Hair follicle dermal papilla cell (primary cell): ENCODE measurements around the gene WNT3A. TPM values are rescaled to one million over a fixed set of nuclear protein-coding genes. Genes with fewer than 3 reads are reported as not detected.

Experiments used
- small RNA-seq: library from RNA; depleted of rRNA; stranded (forward); fragments of <200 nt; gene quantifications from one replicate; pipeline ENCODE3, GENCODE V24; 2012
- total RNA-seq: library from RNA; depleted of rRNA; stranded (reverse); fragments of >200 nt; gene quantifications from 2 replicates; pipeline ENCODE4 v1.2.3, GENCODE V29; 2012

The WNT3A gene
- total RNA-seq = not detected in 2 replicates

GRCh38 chr1:228006786-228007048 is at the start of gene WNT3A:
Gene WNT3A, plus strand, starts transcription at chr1:228006998. Its CDS starts 131 bp downstream, at chr1:228007129.

GRCh38 chr1:228082214-228082917 is 75.6 kb downstream of the WNT3A start, which contains the start of gene ARF1:
Gene ARF1, plus strand, starts transcription at chr1:228082708. Its CDS starts 14,407 bp downstream, at chr1:228097115.

GRCh38 chr1:228102791-228103620 is 96.2 kb downstream of the WNT3A start, which contains the start of gene C1orf35:
Gene C1orf35, minus strand, starts transcription at chr1:228103325. Its CDS starts 98 bp downstream, at chr1:228103227.

GRCh38 chr1:228109073-228109961 is 102.5 kb downstream of the WNT3A start, which contains the start of gene MRPL55:
Gene MRPL55, minus strand, starts transcription at chr1:228109299. Its CDS starts 1,039 bp downstream, at chr1:228108260.

Small RNAs within 50 kb of the gene (small RNA-seq; reads per million reads assigned to genes)
- gene SEPT14P17 = not detected

Other genes starting within 250 kb of the WNT3A start
- gene PRSS38, start 191.3 kb upstream of the WNT3A start, total RNA-seq = not detected in 2 replicates
- gene WNT9A, start 59.1 kb upstream of the WNT3A start, total RNA-seq = 4.7 and 4.9 TPM in 2 replicates
- 382 and 385 TPM in 2 replicates for gene ARF1, start 75.7 kb downstream of the WNT3A start, total RNA-seq
- gene C1orf35, start 96.3 kb downstream of the WNT3A start, total RNA-seq = 2.8 and 3.5 TPM in 2 replicates
- gene MRPL55, start 102.3 kb downstream of the WNT3A start, total RNA-seq = 22.0 and 39.6 TPM in 2 replicates
- gene GUK1, start 133.3 kb downstream of the WNT3A start, total RNA-seq = 197 and 281 TPM in 2 replicates
- 2.1 TPM in 2 replicates for gene GJC2, start 142.9 kb downstream of the WNT3A start, total RNA-seq
- 6.8 and 8.8 TPM in 2 replicates for gene IBA57, start 158.8 kb downstream of the WNT3A start, total RNA-seq
- gene OBSCN, start 201.0 kb downstream of the WNT3A start, total RNA-seq = 10.6 and 11.4 TPM in 2 replicates